EL (cell line): ENCODE results near the gene BIK.
A peak's percentile ranks its signal among the peaks of the same experiment; 100 is the strongest.
"Not testable (repeated sequence)": the region's sequence is repeated elsewhere in the genome, so short reads cannot be mapped to it uniquely, and the experiment has no call there.

Source experiments
- DNase-seq: peaks from one replicate; pipeline ENCODE4 v3.0.0-alpha.2; 2016

BIK gene, protein sequence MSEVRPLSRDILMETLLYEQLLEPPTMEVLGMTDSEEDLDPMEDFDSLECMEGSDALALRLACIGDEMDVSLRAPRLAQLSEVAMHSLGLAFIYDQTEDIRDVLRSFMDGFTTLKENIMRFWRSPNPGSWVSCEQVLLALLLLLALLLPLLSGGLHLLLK

DNA sequence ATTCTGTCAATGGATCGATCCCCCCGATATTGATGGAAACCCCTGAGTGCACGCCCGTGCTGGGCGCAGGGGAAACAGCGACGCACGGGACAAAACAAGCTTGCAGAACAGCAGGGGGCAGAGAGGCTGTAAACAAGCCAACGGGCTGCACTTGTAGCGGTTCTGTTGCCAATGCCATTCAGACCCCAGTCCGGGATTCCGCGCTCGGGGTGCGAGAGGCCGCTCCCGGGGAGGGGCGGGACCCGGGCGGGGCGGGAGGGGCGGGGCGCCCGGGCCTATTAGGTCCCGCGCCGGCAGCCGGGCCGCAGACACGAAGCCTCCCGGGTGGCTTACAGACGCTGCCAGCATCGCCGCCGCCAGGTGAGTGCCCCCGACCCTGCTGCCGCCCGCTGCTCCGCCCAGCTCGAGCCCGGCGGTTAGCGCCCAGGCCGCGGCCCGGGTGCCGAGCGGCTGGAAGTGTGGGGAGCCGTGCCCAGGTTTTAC, at the start of gene BIK:
BIK (plus strand) TSS at position 307 of the 483 bp plus-strand sequence. CDS start 13,273 bp downstream, outside the sequence.
- DNase-seq: peak; percentile 53

DNA sequence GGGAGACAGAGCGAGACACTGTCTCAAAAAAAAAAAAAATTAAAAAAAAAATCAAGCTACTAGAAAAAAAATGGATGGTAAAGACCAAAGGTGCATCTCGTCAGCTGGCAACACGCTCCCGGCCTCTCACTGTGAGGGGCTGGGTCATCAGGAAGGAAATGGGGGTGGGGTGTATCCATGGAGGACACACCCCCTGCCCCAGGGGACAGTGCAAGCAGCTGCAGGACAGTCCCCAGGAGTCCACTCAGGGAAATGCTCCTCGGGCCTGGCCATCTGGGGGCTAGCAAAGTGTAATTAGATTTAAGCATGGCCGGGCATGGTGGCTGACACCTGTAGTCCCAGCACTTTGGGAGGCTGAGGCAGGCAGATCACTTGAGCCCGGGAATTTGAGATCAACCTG, 44.4 kb upstream of the BIK start:
- DNase-seq: no peak

DNA sequence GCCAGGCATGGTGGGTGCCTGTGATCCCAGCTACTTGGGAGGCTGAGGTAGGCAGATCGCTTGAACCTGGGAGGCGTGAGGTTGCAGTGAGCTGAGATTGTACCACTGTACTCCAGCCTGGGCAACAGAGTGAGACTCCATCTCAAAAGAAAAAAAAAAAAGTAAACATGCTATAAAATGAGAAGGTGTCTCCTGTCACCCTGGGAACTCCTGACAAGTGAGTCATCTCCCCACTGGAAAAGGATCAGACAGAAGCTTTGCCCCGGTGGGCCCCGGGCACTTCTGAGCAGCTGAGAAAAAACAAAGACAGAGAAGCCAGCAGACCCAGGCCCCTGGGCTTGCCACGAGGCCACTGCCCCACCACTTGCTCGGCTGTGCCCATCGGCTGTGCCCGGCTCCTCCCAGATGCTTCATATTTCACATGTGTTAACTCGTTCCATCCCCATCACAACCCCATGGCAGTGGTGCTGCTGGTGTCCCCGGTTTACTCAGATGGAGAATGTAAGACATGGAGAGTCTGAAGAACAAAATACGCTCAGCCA, 43.6 kb upstream of the BIK start:
- peak; percentile 79 for DNase-seq

DNA sequence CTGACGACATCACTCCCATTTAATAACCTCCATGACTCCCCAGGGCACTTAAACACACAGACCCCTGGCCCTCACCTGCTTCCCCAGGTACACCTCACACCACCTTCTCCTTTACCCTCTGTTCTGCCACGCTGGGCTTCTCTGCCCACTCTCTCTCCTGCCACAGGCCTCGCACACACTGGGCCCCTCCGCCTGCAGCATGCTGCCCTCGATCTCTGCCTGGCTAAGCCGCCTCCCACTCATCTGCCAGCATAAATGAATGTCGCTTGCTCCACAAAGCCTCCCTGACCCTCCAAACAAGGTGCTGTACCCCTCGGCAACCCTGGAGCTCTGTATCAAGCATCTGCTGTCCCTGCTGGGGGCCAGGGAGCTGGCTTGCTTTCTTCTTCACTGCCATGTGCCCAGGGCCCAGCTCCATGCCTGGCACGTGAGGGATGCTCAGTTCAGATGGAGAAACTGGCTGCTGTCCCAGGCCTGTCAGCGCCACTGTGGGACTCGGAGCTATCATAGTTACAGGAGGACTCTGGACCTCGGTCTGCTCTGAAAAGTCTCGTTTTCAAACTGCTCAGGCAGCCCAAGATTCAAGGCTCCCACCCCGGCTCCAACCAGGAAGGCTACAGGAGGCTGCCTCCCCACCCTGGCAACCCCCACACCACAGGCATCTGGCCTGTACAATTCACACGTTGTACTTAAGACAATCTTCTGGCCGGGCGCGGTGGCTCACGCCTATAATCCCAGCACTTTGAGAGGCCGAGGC, 33.3 kb upstream of the BIK start:
- no peak for DNase-seq

DNA sequence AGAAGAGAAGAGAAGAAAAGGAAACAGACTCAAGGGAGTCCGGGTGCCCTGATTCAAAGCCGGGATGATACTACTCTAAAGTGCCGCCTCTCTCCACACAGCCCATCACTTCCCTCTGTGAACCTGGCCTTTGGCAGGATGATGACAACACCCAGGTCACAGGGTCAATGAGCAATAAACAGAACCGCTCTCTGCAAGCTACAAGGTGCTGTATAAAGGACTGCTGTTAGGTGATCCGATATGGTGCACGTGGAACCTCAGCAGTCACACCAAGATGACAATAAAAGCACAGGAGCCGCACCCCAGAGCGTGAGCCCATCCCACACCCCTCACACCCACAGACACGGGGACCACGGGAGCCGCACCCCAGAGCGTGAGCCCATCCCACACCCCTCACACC, 32.0 kb upstream of the BIK start:
- no peak for DNase-seq

DNA sequence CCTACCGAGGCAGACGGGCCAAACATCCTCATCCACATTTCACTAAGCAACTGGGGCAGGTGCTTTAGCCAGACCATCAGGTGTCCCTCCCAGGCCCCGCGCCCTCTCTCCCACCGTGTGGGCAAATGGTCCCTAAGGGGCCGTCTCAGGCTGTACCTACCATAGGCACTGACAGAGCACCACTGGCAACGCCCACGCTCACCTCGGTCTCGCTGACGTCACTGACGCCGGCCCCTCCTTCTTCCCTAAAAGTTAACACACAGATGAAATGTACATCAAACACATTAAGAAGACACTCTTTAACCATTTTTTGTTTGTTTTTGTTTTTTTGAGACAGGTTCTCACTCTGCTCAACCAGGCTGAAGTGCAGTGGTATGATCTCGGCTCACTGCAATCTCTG, 30.8 kb upstream of the BIK start:
- DNase-seq: no peak

DNA sequence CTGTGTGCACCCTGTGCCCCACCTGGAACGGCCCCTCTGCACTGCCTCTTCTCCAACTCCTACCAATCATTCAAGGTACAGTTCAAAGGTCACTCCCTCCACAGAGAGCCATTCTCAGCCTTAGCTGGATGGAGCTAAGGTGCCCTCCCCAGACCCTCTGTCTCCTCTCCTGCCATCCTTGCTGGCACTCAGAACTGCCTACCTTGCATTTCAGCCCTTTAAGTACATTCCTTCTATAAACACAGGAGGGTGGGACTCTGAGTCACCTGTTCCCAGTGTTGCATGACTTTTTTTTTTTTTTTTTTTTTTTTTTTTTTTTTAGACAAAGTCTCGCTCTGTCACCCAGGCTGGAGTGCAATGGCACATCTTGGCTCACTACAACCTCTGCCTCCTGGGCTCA, 29.9 kb upstream of the BIK start:
- DNase-seq: no peak

DNA sequence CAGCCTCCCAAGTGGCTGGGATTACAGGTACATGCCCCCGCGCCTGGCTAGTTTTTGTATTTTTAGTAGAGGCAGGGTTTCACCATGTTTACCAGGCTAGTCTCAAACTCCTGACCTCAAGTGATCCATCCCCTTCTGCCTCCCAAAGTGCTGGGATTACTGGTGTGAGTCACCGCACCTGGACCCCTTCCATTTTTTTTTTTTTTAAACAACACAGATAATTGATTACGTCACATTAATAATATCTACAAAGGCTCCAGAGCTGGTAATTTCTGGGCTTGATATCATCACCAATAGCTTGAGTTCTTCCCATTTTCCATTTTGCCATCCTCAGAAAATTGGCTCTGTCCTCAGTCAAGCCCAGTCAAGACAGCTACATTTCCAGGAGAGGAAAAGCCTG, 28.6 kb upstream of the BIK start:
- peak; percentile 35 for DNase-seq

DNA sequence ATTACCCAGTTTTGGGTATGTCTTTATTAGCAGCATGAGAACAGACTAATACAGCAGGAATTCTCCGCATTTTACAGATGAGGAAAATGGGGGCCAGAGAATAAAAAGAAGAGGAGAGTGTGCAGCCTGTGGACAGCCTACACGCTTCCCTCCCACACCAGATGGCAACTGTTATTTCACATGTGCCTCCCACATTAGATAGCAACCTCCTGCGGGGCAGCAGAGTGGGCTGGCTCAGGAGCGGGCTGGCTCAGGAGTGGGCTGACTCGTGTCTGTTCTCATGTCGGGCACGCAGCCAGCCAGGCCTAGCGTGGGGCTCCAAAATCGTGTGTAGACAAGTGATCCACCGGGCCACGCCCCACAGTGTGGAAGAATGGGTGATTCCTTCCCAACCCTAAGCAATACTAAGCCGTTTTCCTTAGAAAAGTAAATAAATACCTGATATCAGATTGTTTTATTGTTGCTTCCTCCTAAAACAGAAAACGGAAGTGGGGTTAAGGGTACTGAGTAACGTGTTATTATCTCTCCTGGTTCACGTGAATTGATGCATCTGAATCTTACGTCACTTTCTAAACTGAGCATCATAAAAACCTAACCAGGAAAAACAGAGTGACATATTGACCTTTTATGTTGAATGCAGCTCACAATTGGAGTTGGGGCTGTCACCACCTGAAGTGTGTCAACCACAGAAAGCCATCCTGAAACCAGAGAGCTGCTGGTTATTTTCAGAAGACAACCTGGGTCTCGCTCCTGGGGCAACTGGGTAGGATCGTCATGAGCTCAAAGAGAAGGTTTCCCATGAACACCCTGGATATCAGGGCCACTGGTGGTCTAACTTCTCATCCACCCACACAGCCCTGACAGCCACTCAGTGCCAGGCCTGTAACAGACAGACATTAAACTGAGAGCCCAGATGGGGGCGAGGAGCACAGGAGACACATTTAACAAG, 24.6 kb upstream of the BIK start:
- DNase-seq: no peak

DNA sequence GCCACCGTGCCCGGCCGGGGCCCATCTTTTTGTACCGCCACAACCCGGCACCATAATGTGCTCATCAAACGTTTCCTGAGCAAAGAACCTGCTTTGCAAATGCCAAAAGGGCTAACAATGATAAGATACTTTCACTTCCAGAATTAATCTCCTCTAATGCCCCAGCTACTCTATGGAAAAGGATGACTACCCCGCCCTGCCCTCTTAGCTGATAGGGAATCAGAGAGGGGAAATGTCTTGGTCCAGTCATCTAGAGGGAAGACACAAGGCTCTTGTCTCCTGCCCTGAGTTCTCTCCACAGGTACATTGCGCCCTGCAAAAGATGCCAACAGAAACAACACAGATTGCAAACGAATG, 21.9 kb upstream of the BIK start:
- DNase-seq: peak; percentile 22

DNA sequence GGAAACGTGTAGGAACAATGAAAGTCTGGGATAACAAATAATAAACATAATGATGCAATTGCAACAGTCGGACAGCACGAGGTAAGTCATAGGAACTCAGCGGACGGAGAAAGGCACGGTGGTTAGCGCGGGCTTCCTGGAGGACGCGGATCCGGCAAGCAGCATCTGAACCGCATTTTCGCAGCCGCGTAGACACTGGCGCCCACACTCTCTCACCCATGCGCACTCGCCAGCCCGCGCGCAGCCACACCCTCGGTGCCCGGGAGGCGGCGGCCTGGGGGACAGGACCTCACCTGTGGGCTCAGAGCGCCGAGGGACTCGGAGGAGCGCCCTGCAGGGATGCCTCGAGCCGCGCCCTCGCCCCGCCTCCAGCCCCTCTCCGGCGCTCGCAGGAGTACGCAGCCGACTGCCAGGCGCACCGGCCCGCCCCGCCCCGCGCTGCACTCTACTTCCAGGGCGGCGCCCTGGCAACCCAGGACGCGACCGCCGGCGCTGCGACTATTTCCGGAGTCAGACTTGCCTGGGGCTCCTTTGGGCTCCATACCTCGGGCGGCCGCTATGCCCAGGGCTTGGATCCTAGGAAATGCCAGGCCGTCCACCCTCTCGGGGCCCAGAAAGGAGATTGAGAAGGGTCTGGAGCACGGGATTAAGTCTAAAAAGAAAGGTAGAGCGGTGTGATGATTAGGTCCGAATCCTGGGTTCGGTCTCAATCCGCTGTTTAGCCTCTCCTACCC, 21.4 kb upstream of the BIK start, which contains the start of gene TTLL1:
TTLL1 (minus strand) TSS at position 408 of the 734 bp plus-strand sequence. CDS start 13,805 bp downstream, outside the sequence.
- DNase-seq: peak; percentile 89

DNA sequence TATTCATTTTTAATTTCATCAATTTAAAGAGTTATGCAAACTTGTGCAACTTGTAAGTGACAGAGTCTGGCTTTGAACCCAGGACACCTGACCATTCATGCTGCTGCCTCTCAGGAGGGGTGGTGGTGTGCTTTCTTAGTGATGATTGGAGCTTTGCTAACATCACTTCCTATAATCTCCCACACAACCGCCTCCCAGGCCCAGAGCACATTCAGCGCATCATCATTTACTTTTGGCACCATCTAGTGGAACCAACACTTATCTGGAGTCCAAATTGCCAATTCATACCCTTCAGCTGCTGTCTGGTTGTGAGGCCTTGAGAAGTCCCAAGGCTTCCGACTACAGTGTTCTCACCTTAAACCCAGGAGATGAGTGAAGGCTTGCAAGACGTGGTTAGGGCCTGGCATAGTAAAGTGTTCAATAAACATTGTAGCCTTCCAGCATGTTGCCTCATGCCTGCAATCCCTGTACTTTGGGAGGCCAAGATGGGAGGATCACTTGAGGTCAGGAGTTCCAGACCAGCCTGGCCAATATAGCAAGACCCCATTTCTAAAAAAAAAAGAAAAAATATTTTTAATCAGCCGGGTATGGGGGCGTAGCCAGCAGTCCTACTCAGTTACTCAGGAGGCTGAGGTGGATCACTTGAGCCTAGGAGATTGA, 20.3 kb upstream of the BIK start:
- peak; percentile 87 for DNase-seq

DNA sequence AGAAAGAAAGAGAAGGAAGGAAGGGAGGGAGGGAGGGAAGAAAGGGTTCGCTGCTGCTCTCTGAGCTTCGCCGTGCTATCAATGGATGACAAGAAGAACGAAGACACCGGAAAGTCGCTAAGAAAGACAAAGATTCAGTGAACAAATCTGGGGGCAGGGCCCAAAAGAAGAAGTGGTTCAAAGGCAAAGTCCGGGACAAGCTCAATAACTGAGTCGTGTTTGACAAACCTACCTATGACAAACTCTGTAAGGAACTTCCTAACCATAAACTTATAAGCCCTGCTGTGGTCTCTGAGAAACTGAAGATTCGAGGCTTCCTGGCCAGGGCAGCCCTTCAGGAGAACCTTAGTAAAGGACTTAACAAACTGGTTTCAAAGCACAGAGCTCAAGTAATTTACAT, 18.5 kb upstream of the BIK start:
- no peak for DNase-seq

DNA sequence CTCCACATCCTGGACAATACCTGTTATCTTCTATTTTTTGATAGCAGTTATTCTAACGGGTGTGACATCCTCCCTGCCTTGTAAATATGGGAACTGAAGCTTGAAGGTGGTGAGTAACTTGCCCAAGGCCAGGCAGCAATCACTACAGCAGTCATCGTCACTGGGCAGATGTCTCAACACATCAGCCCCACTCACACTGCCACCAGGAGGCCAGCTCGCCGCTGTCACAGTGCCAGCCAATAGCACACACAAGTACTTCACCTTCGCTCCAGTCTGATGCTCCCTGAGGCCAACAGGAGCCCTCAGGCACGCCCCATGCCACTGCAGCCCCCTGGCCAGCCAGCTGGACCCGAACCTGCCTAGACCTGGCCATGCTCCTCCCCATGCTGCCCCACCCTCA, 16.5 kb upstream of the BIK start:
- peak; percentile 53 for DNase-seq

DNA sequence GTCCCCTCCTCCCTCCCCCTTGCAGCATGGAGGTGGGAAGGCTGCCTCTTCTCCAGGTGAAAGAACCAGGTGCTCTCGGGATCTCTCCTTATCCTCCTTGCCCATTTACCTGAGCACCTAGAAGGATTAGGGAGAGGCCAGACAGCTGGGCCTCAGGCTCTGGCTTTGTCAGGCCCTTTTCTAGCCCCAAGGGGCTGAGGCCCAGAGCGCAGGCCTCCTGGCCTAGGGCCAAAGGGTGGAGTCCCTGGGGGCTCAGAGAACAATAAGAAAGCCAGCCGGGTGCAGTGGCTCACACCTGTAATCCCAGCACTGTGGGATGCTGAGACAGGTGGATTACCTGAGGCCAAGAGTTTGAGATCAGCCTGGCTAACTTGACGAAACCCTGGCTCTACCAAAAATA, 16.0 kb upstream of the BIK start:
- no peak for DNase-seq

DNA sequence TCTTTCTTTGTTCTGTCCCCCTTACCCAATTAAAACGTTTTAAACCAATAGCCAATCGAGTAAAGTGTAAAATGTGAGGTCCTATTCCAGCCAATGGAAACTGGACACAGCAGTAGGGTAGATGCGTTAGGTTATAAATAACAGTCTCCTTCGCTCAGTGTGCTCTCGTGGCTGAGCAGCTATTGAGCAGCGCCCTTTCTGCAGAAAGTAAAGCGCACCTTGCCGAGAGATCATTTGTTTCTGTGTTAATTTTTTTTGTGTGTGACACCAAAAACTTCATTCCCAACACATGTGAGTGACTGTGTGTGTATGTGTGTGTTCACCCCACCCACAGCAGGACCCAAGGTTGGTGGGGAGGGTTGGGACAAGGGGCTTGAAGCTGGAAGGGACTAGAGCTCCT, 14.1 kb upstream of the BIK start:
- DNase-seq: no peak

DNA sequence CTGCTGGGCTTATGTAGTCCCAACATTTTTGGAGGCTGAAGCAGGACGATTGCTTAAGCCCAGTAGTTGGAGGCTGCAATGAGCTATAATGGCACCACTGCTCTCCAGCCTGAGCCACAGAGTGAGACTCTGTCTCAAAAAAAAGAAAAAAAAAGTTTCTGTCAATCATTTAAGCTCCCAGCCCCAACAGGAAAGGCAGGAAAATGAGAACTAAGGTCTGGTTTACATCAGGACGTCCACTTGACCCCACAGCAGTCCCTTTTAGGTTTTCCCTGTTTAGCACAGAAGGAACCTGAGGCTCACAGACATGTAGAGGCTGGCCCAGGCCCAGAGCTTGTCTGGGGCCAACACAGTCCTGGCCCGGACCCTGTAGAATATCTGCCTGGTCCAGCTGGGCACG, 12.2 kb upstream of the BIK start:
- DNase-seq: no peak

DNA sequence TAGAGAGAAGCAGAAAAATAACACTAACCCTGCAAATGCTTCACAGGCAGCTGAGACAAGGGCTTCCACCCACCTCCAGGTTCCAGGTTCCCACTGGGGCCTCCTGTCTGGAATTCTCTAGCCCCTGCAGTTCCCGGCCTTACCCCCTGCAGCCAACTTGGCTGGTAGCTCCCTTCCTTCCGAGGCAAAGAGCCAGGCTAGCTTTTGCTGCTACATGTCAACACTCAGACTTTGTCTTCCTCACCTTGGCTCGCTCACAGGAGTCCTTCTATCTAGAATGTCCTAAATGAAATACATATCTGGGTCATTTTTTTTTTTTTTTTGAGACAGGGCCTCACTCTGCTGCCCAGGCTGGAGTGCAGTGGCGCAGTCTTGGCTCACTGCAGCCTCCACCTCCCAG, 11.5 kb upstream of the BIK start:
- no peak for DNase-seq

DNA sequence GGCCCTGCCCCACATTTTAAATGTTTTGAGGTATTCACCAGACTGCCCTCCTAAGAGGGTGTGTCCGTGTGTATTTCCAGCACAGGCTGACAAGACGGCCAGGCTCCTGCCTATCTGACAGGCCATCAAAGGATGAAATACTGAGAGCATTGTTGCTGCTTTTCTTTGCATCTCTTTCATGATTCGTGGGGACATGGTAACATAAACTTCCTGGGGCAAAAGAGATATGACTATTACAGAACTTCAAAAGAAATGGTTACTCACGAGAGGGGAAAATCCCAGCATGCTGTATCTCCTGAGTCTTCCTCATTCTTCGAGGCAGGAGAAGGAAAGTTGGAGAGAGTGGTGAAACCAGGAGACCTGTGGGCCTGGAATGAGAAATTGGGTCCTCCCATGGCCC, 10.3 kb upstream of the BIK start:
- DNase-seq: no peak

DNA sequence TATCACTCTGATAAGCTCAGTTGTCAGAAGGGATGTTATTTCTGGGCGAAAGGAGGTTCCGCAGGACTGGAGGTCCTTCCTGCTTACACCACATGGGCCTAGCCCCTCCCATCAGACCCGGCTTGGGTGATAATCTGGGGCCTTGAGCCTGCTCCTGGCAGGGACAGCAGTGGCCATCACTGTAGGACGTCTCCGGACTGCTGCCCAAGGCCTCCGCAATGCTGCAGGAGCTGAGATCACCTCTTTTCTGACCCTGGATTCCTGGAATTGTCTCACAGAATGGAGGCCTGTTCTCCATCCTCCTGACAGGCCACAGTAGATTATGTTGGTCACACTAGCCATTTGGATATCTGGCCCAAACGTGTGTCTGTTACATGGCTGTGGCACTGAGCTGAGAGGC, 9.2 kb upstream of the BIK start:
- DNase-seq: no peak

DNA sequence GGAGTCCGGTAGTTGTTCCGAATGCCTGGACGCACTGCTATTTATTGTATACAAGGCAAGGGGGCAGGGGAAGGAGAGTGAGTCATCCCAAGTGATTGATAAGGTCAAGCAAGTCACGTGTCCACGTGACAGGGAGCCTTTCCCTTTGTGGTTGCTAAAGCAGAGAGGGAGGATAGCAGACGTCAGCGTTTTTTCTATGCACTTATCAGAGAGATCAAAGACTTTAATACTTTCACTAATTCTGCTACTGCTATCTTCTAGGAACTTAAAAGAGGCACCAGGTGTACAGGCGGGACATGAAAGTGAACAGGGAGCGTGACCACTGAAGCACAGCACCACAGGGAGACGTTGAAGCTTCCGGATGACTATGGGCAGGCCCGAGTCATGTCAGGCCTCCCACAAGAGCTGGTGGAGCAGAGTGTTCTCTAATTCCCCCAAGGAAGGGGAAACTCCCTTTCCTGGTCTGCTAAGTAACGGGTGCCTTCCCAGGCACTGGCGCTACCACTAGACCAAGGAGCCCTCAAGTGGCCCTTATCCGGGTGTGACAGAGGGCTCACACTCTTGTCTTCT, 6.4 kb upstream of the BIK start:
- not testable (repeated sequence) for DNase-seq

DNA sequence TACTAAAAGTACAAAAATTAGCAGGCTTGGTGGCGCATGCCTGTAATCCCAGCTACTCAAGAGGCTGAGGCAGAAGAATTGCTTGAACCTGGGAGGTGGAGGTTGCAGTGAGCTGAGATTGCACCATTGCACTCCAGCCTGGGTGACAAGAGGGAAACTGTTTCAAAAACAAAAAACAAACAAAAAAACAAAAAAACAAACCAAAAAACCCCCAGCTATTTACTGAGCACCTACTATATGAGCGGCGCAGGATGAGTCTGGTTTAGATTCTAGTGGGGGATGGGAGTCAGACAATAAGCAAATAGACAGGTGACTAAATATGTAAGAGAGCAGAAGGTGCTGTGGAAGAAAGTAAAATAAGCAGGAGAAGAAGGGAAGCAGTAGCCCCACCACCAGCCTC, 5.6 kb upstream of the BIK start:
- not testable (repeated sequence) for DNase-seq
